ENCODE data around the gene ALDH7A1.
"Not testable (repeated sequence)": the region's sequence is repeated elsewhere in the genome, so short reads cannot be mapped to it uniquely, and the experiment has no call there.

Gene ALDH7A1

GRCh38 chr5:126594748-126595485, at the start of gene ALDH7A1:
ALDH7A1 (minus strand) TSS chr5:126595219; CDS start chr5:126595198, 21 bp downstream.
- H3K27me3 ChIP-seq (ENCODE audit: control insufficient read depth, insufficient read depth, low read length), result no peaks in the 10 kb centered on the region
- H3K4me3 ChIP-seq (ENCODE audit: low read length), result peak within 1 kb of the TSS; percentile 65; the same call in 1 of the 2 replicates
- H3K4me1 ChIP-seq (ENCODE audit: control insufficient read depth, insufficient read depth, low read length), result peaks cover 1% of the 10 kb centered on the region; the same call in 1 of the 2 replicates
- peak; percentile 87 for DNase-seq (ENCODE audit: low read depth, low spot score)
- H3K36me3 ChIP-seq (ENCODE audit: control insufficient read depth, insufficient read depth, low read length), result peaks cover 2% of the 10 kb centered on the region; the same call in 1 of the 2 replicates
- H3K9me3 ChIP-seq (ENCODE audit: control insufficient read depth, insufficient read depth, low read length), result no peaks in the 10 kb centered on the region
- H3K27ac ChIP-seq (ENCODE audit: low read length), result no peak within 1 kb of the TSS
- no CpG with 5 or more reads among the region's 44 CpGs for WGBS (ENCODE audit: insufficient coverage, insufficient read length)

GRCh38 chr5:126641387-126641786, 46.4 kb upstream of the ALDH7A1 start:
- DNase-seq (ENCODE audit: low read depth, low spot score), result no peak
- H3K4me1 ChIP-seq (ENCODE audit: control insufficient read depth, insufficient read depth, low read length), result no peaks in the 10 kb centered on the region
- H3K36me3 ChIP-seq (ENCODE audit: control insufficient read depth, insufficient read depth, low read length), result no peaks in the 10 kb centered on the region; the same call in 1 of the 2 replicates
- H3K27me3 ChIP-seq (ENCODE audit: control insufficient read depth, insufficient read depth, low read length), result no peaks in the 10 kb centered on the region
- no peak overlapping the region for H3K4me3 ChIP-seq (ENCODE audit: low read length)
- no peak overlapping the region for H3K27ac ChIP-seq (ENCODE audit: low read length)
- no peaks in the 10 kb centered on the region for H3K9me3 ChIP-seq (ENCODE audit: control insufficient read depth, insufficient read depth, low read length)
- WGBS (ENCODE audit: insufficient coverage, insufficient read length), result no CpG with 5 or more reads among the region's 5 CpGs

- no peak for DNase-seq (ENCODE audit: low read depth, low spot score)
- Histone ChIP-seq H3K36me3 (ENCODE audit: control insufficient read depth, insufficient read depth, low read length) (no peaks in the 10 kb centered on the region; the same call in 1 of the 2 replicates), H3K4me3 (ENCODE audit: low read length) (no peak overlapping the region), H3K27me3 (ENCODE audit: control insufficient read depth, insufficient read depth, low read length) (no peaks in the 10 kb centered on the region), H3K9me3 (ENCODE audit: control insufficient read depth, insufficient read depth, low read length) (no peaks in the 10 kb centered on the region), H3K27ac (ENCODE audit: low read length) (no peak overlapping the region), H3K4me1 (ENCODE audit: control insufficient read depth, insufficient read depth, low read length) (no peaks in the 10 kb centered on the region)
- no CpG with 5 or more reads among the region's 1 CpG for WGBS (ENCODE audit: insufficient coverage, insufficient read length)
Observed at GRCh38 chr5:126640866-126641265, 45.8 kb upstream of the ALDH7A1 start.

- H3K36me3 ChIP-seq (ENCODE audit: control insufficient read depth, insufficient read depth, low read length), result no peaks in the 10 kb centered on the region
- no peak for DNase-seq (ENCODE audit: low read depth, low spot score)
- no peak overlapping the region for H3K27ac ChIP-seq (ENCODE audit: low read length)
- H3K9me3 ChIP-seq (ENCODE audit: control insufficient read depth, insufficient read depth, low read length), result no peaks in the 10 kb centered on the region
- no CpG with 5 or more reads among the region's 1 CpG for WGBS (ENCODE audit: insufficient coverage, insufficient read length)
- H3K27me3 ChIP-seq (ENCODE audit: control insufficient read depth, insufficient read depth, low read length), result no peaks in the 10 kb centered on the region
- H3K4me1 ChIP-seq (ENCODE audit: control insufficient read depth, insufficient read depth, low read length), result no peaks in the 10 kb centered on the region
- H3K4me3 ChIP-seq (ENCODE audit: low read length), result no peak overlapping the region
Observed at GRCh38 chr5:126636956-126637355, 41.9 kb upstream of the ALDH7A1 start.

- WGBS (ENCODE audit: insufficient coverage, insufficient read length), result no CpG with 5 or more reads among the region's 3 CpGs
- no peaks in the 10 kb centered on the region for H3K4me1 ChIP-seq (ENCODE audit: control insufficient read depth, insufficient read depth, low read length)
- H3K9me3 ChIP-seq (ENCODE audit: control insufficient read depth, insufficient read depth, low read length), result no peaks in the 10 kb centered on the region
- no peaks in the 10 kb centered on the region for H3K27me3 ChIP-seq (ENCODE audit: control insufficient read depth, insufficient read depth, low read length)
- H3K27ac ChIP-seq (ENCODE audit: low read length), result no peak overlapping the region
- H3K36me3 ChIP-seq (ENCODE audit: control insufficient read depth, insufficient read depth, low read length), result no peaks in the 10 kb centered on the region
- no peak overlapping the region for H3K4me3 ChIP-seq (ENCODE audit: low read length)
- no peak for DNase-seq (ENCODE audit: low read depth, low spot score)
Observed at GRCh38 chr5:126635585-126635984, 40.6 kb upstream of the ALDH7A1 start.

GRCh38 chr5:126633552-126633951, 38.5 kb upstream of the ALDH7A1 start:
- no CpG with 5 or more reads among the region's 4 CpGs for WGBS (ENCODE audit: insufficient coverage, insufficient read length)
- DNase-seq (ENCODE audit: low read depth, low spot score), result no peak
- H3K4me3 ChIP-seq (ENCODE audit: low read length), result no peak overlapping the region
- no peak overlapping the region for H3K27ac ChIP-seq (ENCODE audit: low read length)
- no peaks in the 10 kb centered on the region for H3K9me3 ChIP-seq (ENCODE audit: control insufficient read depth, insufficient read depth, low read length)
- no peaks in the 10 kb centered on the region for H3K27me3 ChIP-seq (ENCODE audit: control insufficient read depth, insufficient read depth, low read length)
- no peaks in the 10 kb centered on the region for H3K4me1 ChIP-seq (ENCODE audit: control insufficient read depth, insufficient read depth, low read length)
- H3K36me3 ChIP-seq (ENCODE audit: control insufficient read depth, insufficient read depth, low read length), result no peaks in the 10 kb centered on the region

GRCh38 chr5:126631920-126632319, 36.9 kb upstream of the ALDH7A1 start:
- H3K4me3 ChIP-seq (ENCODE audit: low read length), result no peak overlapping the region
- WGBS (ENCODE audit: insufficient coverage, insufficient read length), result no CpG with 5 or more reads among the region's 3 CpGs
- no peaks in the 10 kb centered on the region for H3K4me1 ChIP-seq (ENCODE audit: control insufficient read depth, insufficient read depth, low read length)
- DNase-seq (ENCODE audit: low read depth, low spot score), result no peak
- no peaks in the 10 kb centered on the region for H3K9me3 ChIP-seq (ENCODE audit: control insufficient read depth, insufficient read depth, low read length)
- H3K27me3 ChIP-seq (ENCODE audit: control insufficient read depth, insufficient read depth, low read length), result no peaks in the 10 kb centered on the region
- no peaks in the 10 kb centered on the region for H3K36me3 ChIP-seq (ENCODE audit: control insufficient read depth, insufficient read depth, low read length)
- no peak overlapping the region for H3K27ac ChIP-seq (ENCODE audit: low read length)

GRCh38 chr5:126628102-126628501, 33.1 kb upstream of the ALDH7A1 start:
- WGBS (ENCODE audit: insufficient coverage, insufficient read length), result no CpG with 5 or more reads among the region's 11 CpGs
- Histone ChIP-seq H3K4me1 (ENCODE audit: control insufficient read depth, insufficient read depth, low read length) (no peaks in the 10 kb centered on the region), H3K9me3 (ENCODE audit: control insufficient read depth, insufficient read depth, low read length) (no peaks in the 10 kb centered on the region), H3K36me3 (ENCODE audit: control insufficient read depth, insufficient read depth, low read length) (peaks cover 2% of the 10 kb centered on the region; the same call in 1 of the 2 replicates), H3K27ac (ENCODE audit: low read length) (no peak overlapping the region), H3K4me3 (ENCODE audit: low read length) (no peak overlapping the region), H3K27me3 (ENCODE audit: control insufficient read depth, insufficient read depth, low read length) (no peaks in the 10 kb centered on the region)
- DNase-seq (ENCODE audit: low read depth, low spot score), result no peak

- Histone ChIP-seq H3K27me3 (ENCODE audit: control insufficient read depth, insufficient read depth, low read length) (no peaks in the 10 kb centered on the region), H3K9me3 (ENCODE audit: control insufficient read depth, insufficient read depth, low read length) (no peaks in the 10 kb centered on the region), H3K4me1 (ENCODE audit: control insufficient read depth, insufficient read depth, low read length) (no peaks in the 10 kb centered on the region), H3K27ac (ENCODE audit: low read length) (no peak overlapping the region), H3K36me3 (ENCODE audit: control insufficient read depth, insufficient read depth, low read length) (peaks cover 2% of the 10 kb centered on the region; the same call in 1 of the 2 replicates), H3K4me3 (ENCODE audit: low read length) (no peak overlapping the region)
- DNase-seq (ENCODE audit: low read depth, low spot score), result no peak
- WGBS (ENCODE audit: insufficient coverage, insufficient read length), result no CpG with 5 or more reads among the region's 4 CpGs
Observed at GRCh38 chr5:126624534-126624933, 29.5 kb upstream of the ALDH7A1 start.

GRCh38 chr5:126619781-126620180, 24.8 kb upstream of the ALDH7A1 start:
- no peaks in the 10 kb centered on the region for H3K4me1 ChIP-seq (ENCODE audit: control insufficient read depth, insufficient read depth, low read length)
- DNase-seq (ENCODE audit: low read depth, low spot score), result no peak
- H3K4me3 ChIP-seq (ENCODE audit: low read length), result no peak overlapping the region
- no peaks in the 10 kb centered on the region for H3K9me3 ChIP-seq (ENCODE audit: control insufficient read depth, insufficient read depth, low read length)
- no CpG with 5 or more reads among the region's 2 CpGs for WGBS (ENCODE audit: insufficient coverage, insufficient read length)
- no peaks in the 10 kb centered on the region; the same call in 1 of the 2 replicates for H3K36me3 ChIP-seq (ENCODE audit: control insufficient read depth, insufficient read depth, low read length)
- no peak overlapping the region for H3K27ac ChIP-seq (ENCODE audit: low read length)
- no peaks in the 10 kb centered on the region for H3K27me3 ChIP-seq (ENCODE audit: control insufficient read depth, insufficient read depth, low read length)

- H3K4me3 ChIP-seq (ENCODE audit: low read length), result not testable (repeated sequence)
Observed at GRCh38 chr5:126617603-126618002, 22.6 kb upstream of the ALDH7A1 start.

More at GRCh38 chr5:126617603-126618002, 22.6 kb upstream of the ALDH7A1 start:
- WGBS (ENCODE audit: insufficient coverage, insufficient read length), result no CpG with 5 or more reads among the region's 8 CpGs
- H3K4me1 ChIP-seq (ENCODE audit: control insufficient read depth, insufficient read depth, low read length); H3K27ac ChIP-seq (ENCODE audit: low read length); H3K36me3 ChIP-seq (ENCODE audit: control insufficient read depth, insufficient read depth, low read length); DNase-seq (ENCODE audit: low read depth, low spot score); H3K9me3 ChIP-seq (ENCODE audit: control insufficient read depth, insufficient read depth, low read length); H3K27me3 ChIP-seq (ENCODE audit: control insufficient read depth, insufficient read depth, low read length): not testable (repeated sequence)

Measured in iPS DF 6.9 (cell line).